Fibroblast of skin of left quadriceps (primary cell): ENCODE data around the gene FNDC5.
"Not testable (repeated sequence)": the region's sequence is repeated elsewhere in the genome, so short reads cannot be mapped to it uniquely, and the experiment has no call there.

Experiments
- DNase-seq, 2 experiments: peaks; one replicate each; pipeline ENCODE4 v3.0.0-alpha.2; 2013; ENCODE audit warnings: low read depth in 2 of 2

The FNDC5 gene

GRCh38 chr1:32870615-32871363 lies at the start of gene FNDC5:
Gene FNDC5, minus strand, starts transcription at chr1:32870912.
- no peak for DNase-seq

DNA sequence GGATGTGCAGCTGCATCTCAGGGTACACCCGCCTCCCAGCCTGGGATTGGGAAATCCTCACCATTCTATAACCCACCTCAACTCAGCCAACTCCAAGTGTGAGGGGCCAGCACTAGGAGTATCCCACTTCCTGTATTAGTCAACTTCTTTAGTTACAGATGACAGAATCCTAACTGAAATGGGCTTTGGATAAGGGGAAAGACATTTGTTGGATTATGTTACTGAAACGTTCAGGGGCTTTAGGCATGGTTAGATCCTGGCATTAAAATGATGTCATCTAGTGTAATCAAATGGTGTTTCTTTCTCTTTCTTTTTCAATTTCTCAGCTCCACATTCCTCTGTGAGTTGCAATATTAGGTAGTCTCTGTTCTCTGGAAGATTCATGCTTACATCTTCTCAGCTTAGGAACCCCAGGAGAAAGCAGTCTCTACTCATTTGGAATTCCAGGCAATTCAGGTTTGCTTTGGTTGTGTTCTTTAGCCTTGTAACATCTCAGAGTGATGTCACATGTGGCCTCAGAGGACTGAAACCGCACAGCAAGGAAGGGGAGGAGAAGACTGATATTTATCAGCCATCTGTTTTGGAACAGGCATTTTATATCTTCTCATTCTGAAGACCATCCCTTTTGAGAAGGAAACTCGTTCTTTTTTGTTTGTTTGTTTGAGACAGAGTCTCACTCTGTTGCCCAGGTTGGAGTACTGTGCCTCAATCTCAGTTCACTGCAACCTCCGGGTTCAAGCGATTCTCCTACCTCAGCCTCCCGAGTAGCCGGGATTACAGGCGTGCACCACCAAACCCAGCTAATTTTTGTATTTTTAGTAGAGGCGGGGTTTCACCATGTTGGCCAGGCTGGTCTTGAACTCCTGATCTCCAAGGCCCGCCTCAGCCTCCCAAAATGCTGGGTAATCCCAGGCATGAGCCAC lies 49.4 kb upstream of the FNDC5 start:
- DNase-seq = peak; percentile 53 to 54

GRCh38 chr1:32918179-32918578 lies 47.5 kb upstream of the FNDC5 start:
- DNase-seq = no peak

DNA sequence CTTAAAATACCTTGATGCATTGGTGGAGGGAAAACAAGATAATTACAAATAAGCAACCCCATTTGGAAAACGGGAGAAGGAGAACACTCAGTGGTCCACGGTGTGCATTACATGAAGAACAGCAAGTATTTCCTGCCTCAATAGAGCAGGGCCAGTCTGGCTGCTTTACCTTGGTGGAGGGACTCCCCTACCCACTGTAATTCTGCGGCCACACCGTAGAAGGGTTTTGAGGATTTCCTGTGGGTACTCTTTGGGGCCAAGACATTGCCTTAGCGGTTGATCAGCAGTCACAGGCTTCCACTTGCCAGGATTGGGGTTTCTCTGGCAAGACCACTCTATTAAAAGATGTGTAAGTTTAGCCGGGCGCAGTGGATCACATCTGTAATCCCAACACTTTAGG lies 46.8 kb upstream of the FNDC5 start:
- no peak for DNase-seq

GRCh38 chr1:32915766-32916706 lies 45.3 kb upstream of the FNDC5 start:
- DNase-seq = no peak

DNA sequence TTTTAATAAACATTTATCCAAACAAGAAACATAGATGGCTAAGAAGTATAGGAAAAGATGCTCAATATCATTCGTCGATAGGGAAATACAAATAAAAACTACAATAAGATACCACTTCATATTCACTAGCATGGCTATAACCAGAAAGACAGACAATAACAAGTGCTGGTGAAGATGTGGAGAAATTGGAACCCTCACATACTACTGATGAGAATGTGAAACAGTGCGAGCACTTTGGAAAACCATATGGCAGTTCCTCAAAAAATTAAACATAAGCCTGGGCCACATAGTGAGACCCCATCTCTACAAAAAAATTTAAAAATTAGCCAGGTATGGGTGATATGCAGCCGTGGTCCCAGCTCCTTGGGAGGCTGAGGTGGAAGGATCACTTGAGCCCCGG lies 39.6 kb upstream of the FNDC5 start:
- DNase-seq = no peak

- no peak for DNase-seq
These were observed 36.7 kb upstream of the FNDC5 start for GRCh38 chr1:32907435-32907834.

GRCh38 chr1:32906654-32907053 lies 35.9 kb upstream of the FNDC5 start:
- DNase-seq = no peak

DNA sequence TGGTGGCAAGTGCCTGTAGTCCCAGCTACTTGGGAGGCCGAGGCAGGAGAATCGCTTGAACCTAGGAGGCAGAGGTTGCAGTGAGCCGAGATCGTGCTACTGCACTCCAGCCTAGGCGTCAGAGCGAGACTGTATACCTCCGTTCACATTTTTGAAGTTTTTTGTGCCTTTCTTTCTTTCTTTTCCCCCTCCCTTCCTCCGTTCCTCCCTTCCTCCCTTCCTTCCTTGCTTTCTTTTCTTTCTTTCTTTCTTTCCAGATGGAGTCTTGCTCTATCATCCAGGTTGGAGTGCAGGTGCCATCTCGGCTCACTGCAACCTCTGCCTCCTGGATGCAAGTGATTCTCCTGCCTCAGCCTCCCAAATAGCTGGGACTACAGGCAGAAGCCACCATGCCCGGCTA lies 34.9 kb upstream of the FNDC5 start:
- DNase-seq = not testable (repeated sequence)

GRCh38 chr1:32904797-32905196 lies 34.1 kb upstream of the FNDC5 start:
- no peak for DNase-seq

- no peak for DNase-seq
These were observed 33.5 kb upstream of the FNDC5 start for GRCh38 chr1:32903991-32904785.

DNA sequence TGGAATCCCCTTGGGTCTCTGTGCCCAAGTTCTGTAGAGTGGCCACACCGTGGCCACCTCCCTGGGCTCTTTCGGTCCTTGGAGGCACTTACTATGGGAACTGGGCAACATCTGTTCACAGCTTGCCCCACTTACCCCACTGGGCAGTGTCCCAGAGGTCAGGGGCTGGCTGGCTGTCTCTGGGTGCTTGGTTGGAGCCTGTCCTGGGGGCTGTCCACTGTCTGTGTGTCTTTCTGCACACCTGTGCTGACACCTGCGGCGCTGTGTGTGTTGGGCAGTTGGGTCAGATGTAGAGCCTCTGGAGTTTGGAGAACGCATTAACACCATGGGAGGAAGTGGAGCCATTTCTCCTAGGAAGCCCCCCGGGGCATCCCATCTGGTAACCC lies 31.8 kb upstream of the FNDC5 start:
- no peak for DNase-seq

DNA sequence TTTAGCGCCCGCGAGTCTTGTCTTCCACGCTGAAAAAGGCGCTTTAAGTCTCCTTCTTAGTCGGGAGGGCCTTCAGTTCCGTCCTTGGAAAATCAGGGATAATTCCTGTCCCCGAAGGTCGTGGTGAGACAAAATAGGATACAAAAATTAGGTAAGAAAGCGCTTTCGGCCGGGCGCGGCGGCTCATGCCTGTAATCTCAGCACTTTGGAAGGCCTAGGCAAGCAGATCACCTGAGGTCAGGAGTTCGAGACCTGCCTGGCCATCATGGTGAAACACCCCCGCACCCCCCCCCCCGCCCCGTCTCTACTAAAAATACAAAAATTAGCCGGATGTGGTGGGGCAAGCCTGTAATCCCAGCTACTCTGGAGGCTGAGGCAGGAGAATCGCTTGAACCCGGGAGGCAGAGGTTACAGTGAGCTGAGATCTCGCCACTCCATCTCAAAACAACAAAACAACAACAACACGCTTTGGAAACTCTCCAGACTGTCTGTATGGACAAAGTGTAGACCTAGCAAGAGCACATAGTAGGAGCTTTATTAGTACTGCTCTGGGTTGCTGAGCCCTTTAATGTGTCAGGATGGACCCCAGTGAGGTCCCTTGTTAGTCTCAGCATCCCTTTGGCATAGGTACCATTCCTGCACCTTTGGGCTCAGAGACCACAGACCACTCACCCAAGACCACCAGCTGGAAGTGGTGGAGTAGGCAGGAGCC lies 31.3 kb upstream of the FNDC5 start:
- no peak for DNase-seq

DNA sequence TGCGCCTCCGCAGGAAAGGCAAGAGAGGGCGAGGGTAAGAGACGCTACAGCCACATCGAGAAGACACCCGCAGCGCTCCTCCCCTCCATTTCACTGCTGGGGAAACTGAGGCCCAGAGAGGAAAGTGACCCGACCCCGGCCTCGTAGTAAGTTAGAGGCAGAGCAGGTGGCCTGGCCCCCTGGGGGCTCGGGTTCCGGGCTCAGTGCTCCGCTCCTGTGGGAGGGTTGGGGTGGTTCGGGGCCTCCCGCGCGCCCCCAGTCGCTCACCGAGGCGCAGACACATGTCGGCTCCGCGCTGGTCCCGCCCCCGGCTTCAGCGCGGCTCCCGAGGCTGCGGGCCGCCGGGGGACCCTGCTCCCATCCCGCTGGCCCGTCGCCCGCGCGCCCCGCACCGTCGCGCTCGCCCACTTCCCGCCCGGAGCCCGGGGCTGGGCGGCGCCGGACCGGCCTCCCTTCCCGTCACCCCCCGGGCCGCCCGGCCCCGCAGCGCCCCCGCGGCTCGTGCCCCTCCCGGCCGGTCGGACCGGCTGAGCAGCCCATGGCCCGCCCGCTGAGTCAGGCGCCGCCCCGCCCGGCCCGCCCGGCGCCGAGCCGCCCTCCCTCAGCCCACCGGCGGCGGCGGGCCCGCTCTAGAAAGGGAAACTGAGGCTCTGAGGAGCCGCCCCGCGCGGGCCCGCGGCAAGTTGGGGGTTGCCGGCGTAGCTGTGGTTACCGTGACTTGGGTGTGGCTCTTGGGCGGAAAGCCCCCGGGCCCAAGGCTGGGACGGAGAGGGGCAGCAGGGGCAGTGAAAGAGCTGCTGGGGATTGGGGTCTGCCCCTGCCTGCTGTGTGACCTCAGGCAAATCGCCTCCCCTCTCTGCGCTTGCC lies 30.5 kb upstream of the FNDC5 start, which contains the start of gene TMEM54:
TMEM54 (minus strand) TSS at position 434 of the 867 bp plus-strand sequence; CDS start at position 283, 151 bp downstream.
- DNase-seq = no peak

DNA sequence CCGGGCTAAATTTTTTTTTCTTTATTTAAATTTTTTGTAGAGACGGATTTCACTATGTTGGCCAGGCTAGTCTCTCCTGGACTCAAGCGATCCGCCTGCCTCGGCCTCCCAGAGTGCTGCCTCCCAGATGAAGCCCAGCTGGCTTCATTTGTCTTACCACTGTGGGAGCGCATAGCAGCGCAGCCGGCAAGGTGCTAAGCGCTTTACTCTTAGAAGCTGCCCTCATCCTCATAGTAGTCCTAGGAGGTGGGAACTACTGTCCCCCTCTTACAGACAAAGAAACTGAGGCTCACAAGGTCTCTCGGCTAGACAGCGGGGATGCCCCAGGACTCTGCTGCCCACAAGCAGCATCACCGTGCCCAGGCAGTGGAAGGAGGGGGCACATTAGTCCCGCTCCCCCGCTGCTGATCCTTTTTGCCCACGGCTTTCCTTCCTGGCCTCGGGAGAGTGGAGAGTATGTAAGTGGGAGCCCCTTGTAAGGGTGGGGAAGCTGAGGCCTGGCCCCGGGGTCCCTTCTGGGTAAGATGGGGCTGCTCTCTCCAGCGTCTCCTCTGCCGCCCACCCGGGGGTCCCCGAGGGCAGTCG lies 29.8 kb upstream of the FNDC5 start:
- DNase-seq = no peak

- DNase-seq = no peak
These were observed 29.0 kb upstream of the FNDC5 start for GRCh38 chr1:32899586-32900296.

- no peak for DNase-seq
These were observed 28.2 kb upstream of the FNDC5 start for GRCh38 chr1:32898958-32899357.

DNA sequence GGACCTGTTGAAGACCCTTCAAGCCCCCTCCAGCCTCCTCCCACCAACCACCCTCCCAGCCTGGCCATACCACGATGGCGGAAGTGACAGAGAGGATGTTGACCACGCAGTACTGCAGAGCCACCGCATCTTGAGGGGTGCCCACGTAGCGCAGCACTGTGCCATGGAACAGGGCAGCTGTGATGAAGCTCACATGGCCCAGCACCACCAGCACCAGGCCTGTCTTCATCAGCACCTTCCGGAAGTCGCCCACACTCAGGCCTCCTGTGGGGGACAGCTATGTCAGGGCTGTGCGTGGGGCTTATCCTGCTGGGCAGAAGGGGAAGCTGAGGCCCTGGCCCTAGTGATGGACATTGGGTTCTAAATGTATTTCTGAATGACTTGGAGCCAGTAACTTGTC lies 27.3 kb upstream of the FNDC5 start:
- DNase-seq = no peak
